GM13976 (cell line): ENCODE measurements around the gene NEU4.

Source experiments
- DNase-seq: peaks from one replicate; pipeline ENCODE4 v3.0.0; 2012; ENCODE audit warnings: low spot score
- CTCF ChIP-seq: IDR thresholded peaks from 2 replicates; pipeline ENCODE4 v1.5.1; 2012; ENCODE audit warnings: borderline replicate concordance, mild to moderate bottlenecking; ENCODE audit not compliant: insufficient read depth; ENCODE audit errors: extremely low read depth, missing control alignments, control extremely low read depth
- in situ Hi-C: fragments of 300-500 bp; cut with MboI; formaldehyde crosslinking; loops from one replicate; pipeline ENCODE4 v1.12.0; 2022; ENCODE audit warnings: low sequenced_read_pairs, mixed read lengths, inconsistent platforms; ENCODE audit not compliant: unreplicated experiment

Gene NEU4

DNA sequence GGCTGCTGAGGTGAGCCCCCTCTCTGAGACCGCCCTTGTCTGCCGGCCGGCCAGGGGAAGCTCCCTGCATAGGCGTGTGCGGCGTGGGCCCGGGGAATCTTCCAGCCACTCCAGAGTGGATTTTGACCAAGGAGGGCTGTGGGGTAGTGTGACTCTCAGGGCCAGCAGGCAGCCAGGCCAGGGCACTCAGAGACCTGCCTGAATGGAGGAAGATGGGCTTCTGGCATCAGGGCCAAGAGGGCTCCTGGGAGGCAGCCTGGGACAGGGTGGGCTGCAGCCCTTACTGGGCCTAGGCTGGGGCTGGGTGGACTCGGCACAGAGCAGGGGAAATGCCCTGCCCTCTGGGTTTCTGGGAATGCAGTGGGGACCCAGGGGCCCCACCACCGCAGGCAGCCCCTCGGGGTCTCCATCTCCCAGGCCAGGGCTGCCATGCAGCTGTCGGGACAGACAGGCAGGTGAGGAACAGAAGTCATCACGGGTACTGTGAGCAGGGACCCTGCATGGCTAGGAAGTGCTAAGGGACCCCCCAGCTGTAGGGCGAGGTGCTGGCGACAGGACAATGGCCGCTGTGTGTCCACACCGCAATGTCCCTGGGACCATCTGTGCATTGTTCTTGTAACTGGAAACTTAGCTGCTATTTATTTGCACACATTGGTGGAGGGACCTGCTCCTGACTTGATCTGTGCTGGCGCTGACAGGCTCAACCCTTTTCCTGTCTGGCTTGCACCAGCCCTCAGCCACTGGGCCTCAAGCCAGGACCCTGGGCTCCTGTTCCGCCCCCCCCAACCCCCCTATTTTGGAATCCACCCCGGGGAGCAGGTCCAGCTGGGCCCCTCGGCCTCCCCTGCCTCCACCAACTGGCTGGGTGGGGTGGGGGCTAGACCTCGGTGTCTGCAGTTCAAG lies 45.6 kb downstream of the NEU4 start:
- in situ Hi-C loops: no loop called here
- TF ChIP-seq CTCF: no peak
- peak; percentile 31 for DNase-seq

GRCh38 chr2:241855245-241855887 lies 46.4 kb downstream of the NEU4 start:
- TF ChIP-seq CTCF: no peak
- in situ Hi-C loops: no loop called here
- peak; percentile 29 for DNase-seq

- DNase-seq: no peak
- in situ Hi-C loops: no loop called here
- no peak for TF ChIP-seq CTCF
Measured at GRCh38 chr2:241855888-241856422, 47.0 kb downstream of the NEU4 start.

DNA sequence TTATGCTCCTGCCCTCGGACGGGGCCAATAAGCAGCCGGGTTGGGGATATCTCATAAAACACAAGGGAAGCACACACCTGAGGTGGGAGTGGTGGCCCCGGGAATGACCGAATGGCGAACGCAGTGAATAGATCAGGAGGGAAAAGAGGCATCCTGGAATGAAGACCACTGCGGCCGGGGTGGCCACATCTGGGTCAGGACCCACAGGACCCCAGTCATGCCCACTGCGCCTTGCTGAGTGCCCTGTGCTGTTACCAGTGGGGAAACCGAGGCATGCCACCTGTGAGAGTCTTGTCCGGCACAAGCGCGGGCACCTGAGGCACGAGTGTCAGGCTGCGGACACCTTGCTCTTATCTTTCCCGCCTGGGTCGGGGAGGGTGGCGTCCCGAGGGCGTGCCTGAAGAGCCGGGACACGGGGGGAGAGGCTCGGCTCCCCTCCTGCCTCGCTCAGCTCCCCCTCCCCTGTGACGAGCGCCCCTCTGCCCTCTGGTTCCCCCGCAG lies 48.1 kb downstream of the NEU4 start:
- DNase-seq: no peak
- in situ Hi-C loops: no loop called here
- TF ChIP-seq CTCF: no peak

DNA sequence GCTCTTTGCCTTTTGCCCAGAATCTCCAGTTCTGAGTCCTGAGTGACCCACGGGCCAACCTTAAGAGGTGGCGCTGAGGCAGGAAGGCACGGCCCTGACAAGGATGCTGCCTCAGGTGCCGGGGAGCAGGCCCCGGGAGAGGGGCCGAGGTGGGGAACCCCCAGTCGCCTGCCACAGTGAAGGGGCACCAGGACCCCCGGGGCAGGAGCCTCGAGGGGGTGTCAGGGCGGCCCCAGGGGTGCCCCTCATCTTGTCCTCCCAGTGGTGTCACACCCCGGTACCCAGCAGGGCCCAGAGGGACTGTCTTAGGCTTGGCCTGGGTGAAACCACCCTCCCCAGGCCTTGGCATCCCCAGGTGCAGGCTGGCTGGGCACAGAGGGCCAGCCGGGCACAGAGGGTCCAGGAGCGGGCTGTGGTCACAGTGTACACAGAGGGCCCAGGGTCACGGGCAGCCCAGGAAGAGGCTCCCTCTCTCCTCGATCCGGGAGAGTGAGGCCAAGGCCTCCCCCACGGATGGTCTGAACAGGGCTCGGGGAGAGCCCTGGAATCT lies 48.7 kb downstream of the NEU4 start:
- DNase-seq: no peak
- no peak for TF ChIP-seq CTCF
- in situ Hi-C loops: no loop called here
